A549 treated with ZK216348 at 1 μM for 4 hours (cell line): Measurements from ENCODE around the gene ANKRD30A. TPM values are rescaled to one million over a fixed set of nuclear protein-coding genes. Genes with fewer than 3 reads are reported as not detected.

Experiments
- total RNA-seq: library from RNA; stranded (reverse); fragments of 200-300 nt; extraction: Qiagen RNA extraction; gene quantifications from 5 replicates; pipeline ENCODE4 v1.2.3, GENCODE V29; 2022; ENCODE audit warnings: low read depth

The ANKRD30A gene
- 0.33 to 1.0 TPM (median 0.80 TPM) in 5 replicates for total RNA-seq

GRCh38 chr10:37125191-37125732 lies at the start of gene ANKRD30A:
ANKRD30A (plus strand) TSS chr10:37125598; CDS start chr10:37125788, 190 bp downstream.

